Kidney (tissue), 14 donors: ENCODE data around the gene CCDC86. TPM values are rescaled to one million over a fixed set of nuclear protein-coding genes. Genes with fewer than 3 reads are reported as not detected.

ENCODE experiments used
- DNase-seq, 5 donors: peaks; one replicate each; pipeline ENCODE4 v3.0.0-alpha.2; 2013 to 2020
- FAIRE-seq: peaks from 2 replicates; lab custom pipeline; 2012; peaks lifted over from hg19 to GRCh38; lab: Jason Lieb, UNC
- H3K27ac ChIP-seq, 2 donors: one replicate each; pipeline ENCODE4 v1.7.0; 2013; ENCODE audit warnings: low read depth in 2 of 2, low read length in 2 of 2, inconsistent platforms in 1 of 2
- H3K27me3 ChIP-seq: one replicate; pipeline ENCODE4 v1.7.1; 2013; ENCODE audit warnings: low read length, inconsistent platforms; ENCODE audit not compliant: control insufficient read depth, insufficient read depth
- H3K36me3 ChIP-seq, 3 donors: one replicate each; pipeline versions ENCODE4 v1.7.0 to v1.7.1; 2013; ENCODE audit warnings: low read length in 3 of 3, control low read depth in 1 of 3, inconsistent platforms in 1 of 3; ENCODE audit not compliant: insufficient read depth in 3 of 3, control insufficient read depth in 2 of 3
- H3K4me1 ChIP-seq, 3 donors: one replicate each; pipeline versions ENCODE4 v1.7.0 to v1.7.1; 2013; ENCODE audit warnings: low read length in 3 of 3, inconsistent platforms in 1 of 3, low read depth in 1 of 3; ENCODE audit not compliant: control insufficient read depth in 2 of 3, insufficient read depth in 2 of 3
- H3K4me3 ChIP-seq, 3 donors: one replicate each; pipeline versions ENCODE4 v1.7.0 to v1.8.1; 2013; ENCODE audit warnings: low read length in 3 of 3, control low read depth in 1 of 3, inconsistent platforms in 1 of 3
- H3K9ac ChIP-seq, 3 donors: one replicate each; pipeline versions ENCODE4 v1.7.0 to v1.7.1; 2013; ENCODE audit warnings: low read length in 3 of 3, control low read depth in 1 of 3, inconsistent platforms in 1 of 3
- H3K9me3 ChIP-seq, 3 donors: one replicate each; pipeline versions ENCODE4 v1.7.0 to v1.7.1; 2013; ENCODE audit warnings: low read length in 3 of 3, control low read depth in 1 of 3, inconsistent platforms in 1 of 3; ENCODE audit not compliant: control insufficient read depth in 2 of 3, insufficient read depth in 1 of 3
- intact Hi-C: fragments of 100-400 bp; cut with DNase I; formaldehyde crosslinking; loops from one replicate; pipeline ENCODE4 v1.11.1; 2022
- polyA plus RNA-seq: library from polyadenylated mRNA; stranded (reverse); fragments of 350-450 nt; fragmentation: Illumina TruSeq; extraction: RNeasy Lipid Tissue Mini Kit (QIAGEN cat#74804); gene quantifications from one replicate; pipeline ENCODE4 v1.2.3, GENCODE V29; 2014; ENCODE audit warnings: low read depth, low replicate concordance; ENCODE audit not compliant: insufficient read depth
- total RNA-seq: library from RNA; stranded (reverse); fragmentation: NEBNext Ultra II Directional; extraction: Animal tissue kit (Norgen Biotek cat#: 25700); gene quantifications from one replicate; pipeline ENCODE4 v1.2.1, GENCODE V29; 2021
- TF ChIP-seq, protein P1 (sequence below): IDR thresholded peaks from 3 replicates; pipeline ENCODE4 v1.5.1; 2012; ENCODE audit warnings: mild to moderate bottlenecking, moderate library complexity, borderline replicate concordance; ENCODE audit not compliant: insufficient read depth; ENCODE audit errors: extremely low read depth
- donor health status: control.
- donor health status: control.
- donor health status: control.
- donor health status: control.
- donor health status: control.
- donor health status: DM: yes; HTN: yes; CAD: no.
- donor health status: Normal renal cell carcinoma (clear cell type).

The CCDC86 gene
- total and polyA plus RNA-seq, 2 donors from 2014 or later, result 15.9 to 18.9 TPM

GRCh38 chr11:60845338-60845737, 3.4 kb downstream of the CCDC86 start:
- H3K27ac ChIP-seq, result no peak overlapping the region
- intact Hi-C loops, result no loop called here
- no peak overlapping the region for H3K9ac ChIP-seq
- no peak for FAIRE-seq
- H3K9me3 ChIP-seq, result no peaks in the 10 kb centered on the region
- no peak for DNase-seq
- peaks cover 5 to 30% (median 15%) of the 10 kb centered on the region in 3 donors for H3K4me1 ChIP-seq
- TF ChIP-seq, protein P1, sequence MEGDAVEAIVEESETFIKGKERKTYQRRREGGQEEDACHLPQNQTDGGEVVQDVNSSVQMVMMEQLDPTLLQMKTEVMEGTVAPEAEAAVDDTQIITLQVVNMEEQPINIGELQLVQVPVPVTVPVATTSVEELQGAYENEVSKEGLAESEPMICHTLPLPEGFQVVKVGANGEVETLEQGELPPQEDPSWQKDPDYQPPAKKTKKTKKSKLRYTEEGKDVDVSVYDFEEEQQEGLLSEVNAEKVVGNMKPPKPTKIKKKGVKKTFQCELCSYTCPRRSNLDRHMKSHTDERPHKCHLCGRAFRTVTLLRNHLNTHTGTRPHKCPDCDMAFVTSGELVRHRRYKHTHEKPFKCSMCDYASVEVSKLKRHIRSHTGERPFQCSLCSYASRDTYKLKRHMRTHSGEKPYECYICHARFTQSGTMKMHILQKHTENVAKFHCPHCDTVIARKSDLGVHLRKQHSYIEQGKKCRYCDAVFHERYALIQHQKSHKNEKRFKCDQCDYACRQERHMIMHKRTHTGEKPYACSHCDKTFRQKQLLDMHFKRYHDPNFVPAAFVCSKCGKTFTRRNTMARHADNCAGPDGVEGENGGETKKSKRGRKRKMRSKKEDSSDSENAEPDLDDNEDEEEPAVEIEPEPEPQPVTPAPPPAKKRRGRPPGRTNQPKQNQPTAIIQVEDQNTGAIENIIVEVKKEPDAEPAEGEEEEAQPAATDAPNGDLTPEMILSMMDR, result no peak
- no peak overlapping the region for H3K4me3 ChIP-seq
- H3K36me3 ChIP-seq, result peaks cover 0 to under 1% (median 0%) of the 10 kb centered on the region in 3 donors
- no peaks in the 10 kb centered on the region for H3K27me3 ChIP-seq

DNA sequence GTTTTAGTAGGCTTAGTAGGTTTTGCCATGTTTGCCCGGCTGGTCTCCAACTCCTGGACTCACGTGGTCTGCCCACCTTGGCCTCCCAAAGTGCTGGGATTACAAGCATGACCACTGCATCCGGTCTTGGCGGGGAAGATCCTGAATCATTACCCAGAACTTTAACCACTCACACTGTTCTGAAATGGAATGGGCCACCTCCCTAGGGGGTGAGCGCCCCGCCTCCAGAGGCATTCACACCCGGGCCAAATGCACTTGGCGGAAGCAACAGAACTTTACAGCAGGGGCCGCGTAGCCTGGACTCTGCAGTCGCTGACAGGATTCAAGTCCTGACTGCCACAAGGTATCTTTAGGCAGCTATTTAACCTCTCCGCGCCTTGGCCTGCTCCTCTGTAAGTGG, 5.4 kb downstream of the CCDC86 start:
- Histone ChIP-seq H3K27me3 (no peaks in the 10 kb centered on the region), H3K27ac (no peak overlapping the region), H3K4me1 (peaks cover 0 to 25% (median 6%) of the 10 kb centered on the region in 3 donors), H3K4me3 (no peak overlapping the region), H3K36me3 (peaks cover 0 to 3% (median 0%) of the 10 kb centered on the region in 3 donors), H3K9me3 (no peaks in the 10 kb centered on the region), H3K9ac (no peak overlapping the region)
- intact Hi-C loops, result no loop called here
- DNase-seq, result no peak
- no peak for FAIRE-seq
- TF ChIP-seq, protein P1, result no peak

GRCh38 chr11:60847896-60848295, 6.0 kb downstream of the CCDC86 start:
- intact Hi-C loops, result no loop called here
- peaks cover 0 to 3% (median 0%) of the 10 kb centered on the region in 3 donors for H3K36me3 ChIP-seq
- TF ChIP-seq, protein P1, result no peak
- H3K9me3 ChIP-seq, result no peaks in the 10 kb centered on the region
- no peaks in the 10 kb centered on the region for H3K27me3 ChIP-seq
- no peak overlapping the region for H3K9ac ChIP-seq
- DNase-seq (no peak), FAIRE-seq (no peak)
- peaks cover 0 to 24% (median 6%) of the 10 kb centered on the region in 3 donors for H3K4me1 ChIP-seq
- H3K4me3 ChIP-seq, result no peak overlapping the region
- no peak overlapping the region for H3K27ac ChIP-seq

DNA sequence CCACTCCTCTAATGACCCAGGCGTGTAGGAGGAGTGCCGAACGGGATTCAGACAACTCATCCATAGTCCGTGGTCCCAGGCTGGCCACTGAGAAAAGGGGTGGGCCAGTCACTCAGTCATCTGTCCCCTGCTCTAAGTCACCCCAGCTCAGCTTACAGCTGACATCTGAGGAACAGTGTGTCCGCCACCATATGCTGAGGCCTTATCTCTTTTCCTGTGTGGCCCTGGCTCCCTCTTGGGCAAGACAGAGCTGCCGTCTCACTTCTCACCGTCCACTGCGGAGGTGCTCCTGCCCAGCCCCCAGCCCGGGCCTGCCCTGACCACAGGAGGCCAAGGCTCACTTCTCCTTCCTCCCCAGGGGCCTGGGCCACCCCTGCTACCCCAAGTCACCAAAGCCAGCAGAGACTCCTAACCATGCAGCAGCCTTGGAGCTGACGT, 6.8 kb downstream of the CCDC86 start:
- H3K4me1 ChIP-seq, result peaks cover 0 to 16% (median under 1%) of the 10 kb centered on the region in 3 donors
- no peak overlapping the region for H3K9ac ChIP-seq
- TF ChIP-seq, protein P1, result no peak
- H3K27ac ChIP-seq, result no peak overlapping the region
- intact Hi-C loops, result no loop called here
- no peaks in the 10 kb centered on the region for H3K27me3 ChIP-seq
- H3K9me3 ChIP-seq, result no peaks in the 10 kb centered on the region
- DNase-seq (no peak), FAIRE-seq (no peak)
- no peak overlapping the region for H3K4me3 ChIP-seq
- H3K36me3 ChIP-seq, result peaks cover 0 to 3% (median 0%) of the 10 kb centered on the region in 3 donors
